KBM-7 (cell line): ENCODE results near the gene OBSCN.
"Not testable (repeated sequence)": the region's sequence is repeated elsewhere in the genome, so short reads cannot be mapped to it uniquely, and the experiment has no call there.

Source experiments
- DNase-seq: peaks from one replicate; pipeline ENCODE4 v3.0.0-alpha.2; 2015
- in situ Hi-C: fragments of 300-500 bp; cut with MboI; formaldehyde crosslinking; loops from 2 replicates; pipeline ENCODE4 v1.14.3; 2020; ENCODE audit warnings: low sequenced_read_pairs, low pct_unique_long_range_greater_than_20kb, mixed read lengths

OBSCN gene

GRCh38 chr1:228170666-228171065 lies 37.2 kb upstream of the OBSCN start:
- DNase-seq = no peak
- in situ Hi-C loops = no loop called here

GRCh38 chr1:228171221-228171891 lies 36.5 kb upstream of the OBSCN start:
- no peak for DNase-seq
- in situ Hi-C loops = no loop called here

- no peak for DNase-seq
- in situ Hi-C loops = no loop called here
These were observed 35.0 kb upstream of the OBSCN start for GRCh38 chr1:228172591-228173527.

GRCh38 chr1:228173528-228174481 lies 34.0 kb upstream of the OBSCN start:
- DNase-seq = peak; percentile 11
- in situ Hi-C loops = not testable (repeated sequence)

- no peak for DNase-seq
- in situ Hi-C loops = no loop called here
These were observed 33.1 kb upstream of the OBSCN start for GRCh38 chr1:228174482-228175315.

- in situ Hi-C loops = no loop called here
- DNase-seq = no peak
These were observed 32.4 kb upstream of the OBSCN start for GRCh38 chr1:228175316-228176023.

GRCh38 chr1:228176024-228176395 lies 31.8 kb upstream of the OBSCN start:
- no peak for DNase-seq
- in situ Hi-C loops = no loop called here

GRCh38 chr1:228176461-228177182 lies 31.2 kb upstream of the OBSCN start:
- in situ Hi-C loops = no loop called here
- DNase-seq = no peak

GRCh38 chr1:228177183-228177475 lies 30.7 kb upstream of the OBSCN start:
- DNase-seq = no peak
- in situ Hi-C loops = no loop called here

- in situ Hi-C loops = no loop called here
- DNase-seq = no peak
These were observed 29.8 kb upstream of the OBSCN start for GRCh38 chr1:228177721-228178710.

GRCh38 chr1:228178737-228179684 lies 28.8 kb upstream of the OBSCN start:
- in situ Hi-C loops = no loop called here
- DNase-seq = no peak

GRCh38 chr1:228180271-228180958 lies 27.4 kb upstream of the OBSCN start:
- in situ Hi-C loops = no loop called here

GRCh38 chr1:228180959-228181644 lies 26.7 kb upstream of the OBSCN start:
- DNase-seq = no peak
- in situ Hi-C loops = no loop called here

More at GRCh38 chr1:228180271-228180958, 27.4 kb upstream of the OBSCN start:
- peak; percentile 31 for DNase-seq

- no peak for DNase-seq
- in situ Hi-C loops = no loop called here
These were observed 26.2 kb upstream of the OBSCN start for GRCh38 chr1:228181645-228182034.
